Measurements from ENCODE around the gene RABGAP1L. TPM values are rescaled to one million over a fixed set of nuclear protein-coding genes. Genes with fewer than 3 reads are reported as not detected.

The RABGAP1L gene
- total RNA-seq, 4 donors from 2014 or later = 48.2 to 102 (median 59.1) TPM

DNA sequence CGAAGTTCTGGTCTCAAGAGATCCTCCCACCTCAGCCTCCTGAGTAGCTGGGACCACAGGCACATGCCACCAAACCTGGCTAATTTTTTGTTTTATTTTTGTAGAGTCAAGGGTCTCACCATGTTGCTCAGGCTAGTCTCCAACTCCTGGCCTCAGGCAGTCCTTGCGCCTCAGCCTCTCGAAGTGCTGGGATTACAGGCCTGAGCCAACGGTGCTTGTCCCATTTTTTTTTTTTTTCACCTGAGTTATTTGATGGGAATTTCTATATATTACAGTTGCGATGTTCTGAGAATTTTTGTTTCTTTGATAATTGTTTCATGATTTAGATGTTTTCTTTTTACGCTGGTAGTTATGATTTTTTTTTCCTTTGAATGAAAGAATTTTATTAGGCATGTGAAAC, 2.5 kb downstream of the RABGAP1L start:
- Histone ChIP-seq H3K27me3 (no peaks in the 10 kb centered on the region), H3K27ac (no peak overlapping the region), H3K4me1 (peaks cover 25% of the 10 kb centered on the region), H3K4me3 (no peak overlapping the region), H3K9me3 (no peaks in the 10 kb centered on the region), H3K36me3 (no peaks in the 10 kb centered on the region)
- WGBS = 84% methylated on average over 6 of the region's 6 CpGs
- TF ChIP-seq EP300 (IDR thresholded peaks at IDR 0.05) (no peak), POLR2A (IDR thresholded peaks at IDR 0.05) (no peak), POLR2AphosphoS5 (IDR thresholded peaks at IDR 0.05) (no peak)
- TF ChIP-seq, protein P1, sequence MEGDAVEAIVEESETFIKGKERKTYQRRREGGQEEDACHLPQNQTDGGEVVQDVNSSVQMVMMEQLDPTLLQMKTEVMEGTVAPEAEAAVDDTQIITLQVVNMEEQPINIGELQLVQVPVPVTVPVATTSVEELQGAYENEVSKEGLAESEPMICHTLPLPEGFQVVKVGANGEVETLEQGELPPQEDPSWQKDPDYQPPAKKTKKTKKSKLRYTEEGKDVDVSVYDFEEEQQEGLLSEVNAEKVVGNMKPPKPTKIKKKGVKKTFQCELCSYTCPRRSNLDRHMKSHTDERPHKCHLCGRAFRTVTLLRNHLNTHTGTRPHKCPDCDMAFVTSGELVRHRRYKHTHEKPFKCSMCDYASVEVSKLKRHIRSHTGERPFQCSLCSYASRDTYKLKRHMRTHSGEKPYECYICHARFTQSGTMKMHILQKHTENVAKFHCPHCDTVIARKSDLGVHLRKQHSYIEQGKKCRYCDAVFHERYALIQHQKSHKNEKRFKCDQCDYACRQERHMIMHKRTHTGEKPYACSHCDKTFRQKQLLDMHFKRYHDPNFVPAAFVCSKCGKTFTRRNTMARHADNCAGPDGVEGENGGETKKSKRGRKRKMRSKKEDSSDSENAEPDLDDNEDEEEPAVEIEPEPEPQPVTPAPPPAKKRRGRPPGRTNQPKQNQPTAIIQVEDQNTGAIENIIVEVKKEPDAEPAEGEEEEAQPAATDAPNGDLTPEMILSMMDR (IDR thresholded peaks at IDR 0.05) = no peak
- no peak for DNase-seq (ENCODE audit: low spot score in 2 of 2)

DNA sequence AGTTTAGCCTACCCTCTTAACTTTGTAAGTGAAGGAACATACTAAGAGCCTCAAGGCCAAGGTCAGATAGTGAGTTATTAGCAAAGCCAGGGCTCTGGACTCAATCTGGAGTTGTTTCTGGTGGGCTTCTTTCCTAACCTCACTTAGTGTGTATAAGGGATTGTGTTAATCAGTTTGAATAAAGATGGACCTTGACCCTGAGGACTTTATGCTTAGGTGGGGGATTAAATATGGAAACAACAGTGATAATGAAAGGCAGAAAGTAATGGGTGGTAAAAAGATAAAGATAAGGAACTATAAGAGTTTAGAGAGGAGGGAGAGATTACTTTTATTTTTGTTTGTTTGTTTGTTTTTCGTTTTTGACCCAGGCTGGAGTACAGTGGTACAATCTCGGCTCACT, 5.5 kb downstream of the RABGAP1L start:
- no peaks in the 10 kb centered on the region for H3K27me3 ChIP-seq
- WGBS = 93% methylated on average over 2 of the region's 2 CpGs

DNA sequence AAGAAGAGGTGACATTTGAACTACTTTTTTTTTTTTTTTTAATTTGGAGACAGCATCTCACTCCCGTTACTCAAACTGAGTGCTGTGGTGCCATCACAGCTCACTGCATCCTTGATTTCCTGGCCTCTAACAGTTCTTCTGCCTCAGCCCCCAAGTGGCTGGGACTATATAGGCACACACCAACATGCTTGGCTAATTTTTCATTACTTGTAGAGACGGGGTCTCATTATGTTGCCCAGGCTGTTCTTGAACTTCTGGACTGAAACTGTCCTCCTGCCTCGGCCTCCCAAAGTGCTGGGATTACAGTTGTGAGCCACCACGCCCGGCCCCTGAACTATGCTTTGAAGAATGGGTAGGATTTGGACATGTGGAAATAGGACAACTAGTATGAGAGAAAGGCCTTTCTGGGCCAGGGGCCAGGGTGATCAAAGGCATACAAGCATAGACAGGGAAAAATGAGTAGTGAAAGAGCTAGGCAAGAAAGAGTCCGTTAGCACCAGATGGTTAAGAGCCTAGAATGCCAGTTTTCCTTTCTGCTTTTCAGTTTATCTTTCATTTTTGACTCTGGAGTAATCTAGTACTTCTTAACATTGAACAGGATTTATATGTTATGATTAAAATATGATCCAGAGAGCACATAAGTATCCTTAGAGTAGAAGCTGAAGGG, 6.3 kb downstream of the RABGAP1L start:
- Histone ChIP-seq H3K36me3 (no peaks in the 10 kb centered on the region), H3K27ac (no peak overlapping the region), H3K4me1 (peaks cover 12% of the 10 kb centered on the region), H3K4me3 (no peak overlapping the region), H3K9me3 (no peaks in the 10 kb centered on the region), H3K27me3 (no peaks in the 10 kb centered on the region)
- peak in 1 of 2 donors; percentile 68 for DNase-seq (ENCODE audit: low spot score in 2 of 2)
- TF ChIP-seq, protein P1 (IDR thresholded peaks at IDR 0.05) = no peak
- no peak for TF ChIP-seq EP300 (IDR thresholded peaks at IDR 0.05)
- 68% methylated on average over 6 of the region's 6 CpGs for WGBS

More for the DNA sequence above, 5.5 kb downstream of the RABGAP1L start:
- no peak for DNase-seq (ENCODE audit: low spot score in 2 of 2)
- Histone ChIP-seq H3K36me3 (no peaks in the 10 kb centered on the region), H3K4me1 (peaks cover 18% of the 10 kb centered on the region), H3K9me3 (no peaks in the 10 kb centered on the region), H3K27ac (no peak overlapping the region), H3K4me3 (no peak overlapping the region)
- TF ChIP-seq POLR2AphosphoS5 (IDR thresholded peaks at IDR 0.05) = no peak

DNA sequence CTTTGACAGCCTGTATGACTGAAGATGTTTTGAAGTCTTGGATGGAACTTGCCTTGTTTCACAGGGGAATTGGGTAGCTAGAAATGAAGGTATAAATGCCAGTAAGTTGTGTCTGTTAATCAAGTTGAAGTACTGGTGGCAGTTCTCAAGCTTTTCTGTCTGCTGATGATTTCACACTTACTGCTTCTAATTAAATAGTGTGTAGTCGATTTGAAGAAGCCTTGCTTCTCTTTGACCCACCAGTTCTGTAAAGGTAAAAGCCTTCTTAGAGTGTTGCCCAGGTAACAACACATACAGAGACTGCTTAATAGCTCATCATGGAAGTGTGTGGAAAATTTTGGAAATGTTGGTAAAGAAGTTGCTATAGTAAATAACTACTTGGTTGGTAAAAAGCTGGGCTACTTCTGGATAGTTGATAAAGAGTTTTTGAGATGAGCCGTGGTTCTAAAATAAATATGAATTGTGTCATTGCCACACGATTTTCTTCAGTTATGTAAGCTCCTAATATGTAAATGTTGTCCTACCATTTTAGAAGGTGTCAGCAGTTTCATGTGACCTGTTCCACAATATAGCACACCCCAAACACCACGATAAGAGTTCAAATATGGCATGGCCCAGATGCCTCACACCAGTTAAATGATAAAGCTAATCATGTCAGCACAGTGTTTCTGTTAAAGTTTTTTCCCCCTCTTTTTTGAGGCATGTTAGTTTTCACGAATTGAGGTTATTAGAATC, 7.4 kb downstream of the RABGAP1L start:
- no peak for DNase-seq (ENCODE audit: low spot score in 2 of 2)
- Histone ChIP-seq H3K4me3 (no peak overlapping the region), H3K27ac (no peak overlapping the region), H3K36me3 (no peaks in the 10 kb centered on the region), H3K27me3 (no peaks in the 10 kb centered on the region), H3K4me1 (peaks cover 6% of the 10 kb centered on the region), H3K9me3 (no peaks in the 10 kb centered on the region)
- 69% methylated on average over 5 of the region's 5 CpGs for WGBS
- TF ChIP-seq, protein P1 (IDR thresholded peaks at IDR 0.05) = no peak
- no peak for TF ChIP-seq POLR2A (IDR thresholded peaks at IDR 0.05)
- TF ChIP-seq EP300 (IDR thresholded peaks at IDR 0.05) = no peak
- TF ChIP-seq POLR2AphosphoS5 (IDR thresholded peaks at IDR 0.05) = no peak

DNA sequence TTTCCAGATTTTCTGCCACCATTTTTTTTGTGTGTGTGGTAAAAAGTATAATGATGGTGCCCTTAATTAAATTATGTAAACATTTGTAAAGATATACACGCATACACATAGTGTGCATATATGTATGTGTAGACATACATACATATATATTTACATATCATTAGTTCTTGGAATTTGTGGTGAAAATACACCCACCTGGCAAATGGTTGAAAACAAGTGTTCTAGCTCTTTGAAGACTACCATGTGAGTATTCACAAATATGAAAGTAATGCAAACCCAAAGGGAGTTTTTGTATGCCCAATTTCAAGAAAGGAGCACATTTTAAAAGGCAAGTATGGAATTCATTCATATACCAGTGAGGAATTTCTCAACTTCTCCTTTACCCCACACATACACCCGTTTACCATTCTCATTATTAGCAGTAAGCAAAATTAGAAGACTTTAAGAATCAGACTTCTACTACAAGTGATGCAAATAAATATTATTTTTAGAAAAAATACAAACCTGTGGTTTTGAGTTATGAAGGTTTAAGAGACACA, 8.0 kb downstream of the RABGAP1L start:
- DNase-seq (ENCODE audit: low spot score in 2 of 2) = no peak
- no peak for TF ChIP-seq POLR2AphosphoS5 (IDR thresholded peaks at IDR 0.05)
- TF ChIP-seq, protein P1 (IDR thresholded peaks at IDR 0.05) = no peak
- TF ChIP-seq EP300 (IDR thresholded peaks at IDR 0.05) = no peak
- TF ChIP-seq POLR2A (IDR thresholded peaks at IDR 0.05) = no peak
- WGBS = 91% methylated on average over 2 of the region's 2 CpGs
- peaks cover 6% of the 10 kb centered on the region for H3K4me1 ChIP-seq
- no peaks in the 10 kb centered on the region for H3K36me3 ChIP-seq
- H3K4me3 ChIP-seq = no peak overlapping the region
- H3K27ac ChIP-seq = no peak overlapping the region
- no peaks in the 10 kb centered on the region for H3K27me3 ChIP-seq
- H3K9me3 ChIP-seq = no peaks in the 10 kb centered on the region
